Neural crest cell (in vitro differentiated cells): Measurements from ENCODE around the gene DBI. TPM values are rescaled to one million over a fixed set of nuclear protein-coding genes. Genes with fewer than 3 reads are reported as not detected.
A peak's percentile ranks its signal among the peaks of the same experiment; 100 is the strongest.

Experiments
- DNase-seq: peaks from one replicate; pipeline ENCODE4 v3.0.0; 2021; ENCODE audit warnings: low read depth, mixed read lengths, low spot score
- H3K27ac Mint-ChIP-seq: one replicate; pipeline ENCODE4 v1.8.0; 2021; ENCODE audit warnings: mild to moderate bottlenecking, mixed read lengths; ENCODE audit not compliant: unreplicated experiment
- H3K27me3 Mint-ChIP-seq: 2 replicates; pipeline ENCODE4 v1.8.0; 2021; ENCODE audit warnings: low read depth, mild to moderate bottlenecking, mixed read lengths
- H3K36me3 Mint-ChIP-seq: 2 replicates; pipeline ENCODE4 v1.8.0; 2021; ENCODE audit warnings: low read depth, mild to moderate bottlenecking, mixed read lengths
- H3K4me1 Mint-ChIP-seq: 2 replicates; pipeline ENCODE4 v1.8.0; 2021; ENCODE audit warnings: mixed read lengths
- H3K4me3 Mint-ChIP-seq: one replicate; pipeline ENCODE4 v1.8.0; 2021; ENCODE audit warnings: mild to moderate bottlenecking, mixed read lengths
- H3K9me3 Mint-ChIP-seq: 2 replicates; pipeline ENCODE4 v1.8.0; 2021; ENCODE audit warnings: mixed read lengths
- long read RNA-seq: library from polyadenylated mRNA; unstranded; transcript quantifications from one replicate; pipeline ENCODE4 v2.0.0, GENCODE V29; 2020
- total RNA-seq: library from RNA; stranded (reverse); gene quantifications from 2 replicates; pipeline ENCODE4 v1.2.1, GENCODE V29; 2021
- TF ChIP-seq, protein P1 (sequence below): fragments of 200-600 bp; sonication (generic); conservative IDR thresholded peaks from 2 replicates; pipeline ENCODE4 v1.5.0; 2021; ENCODE audit warnings: antibody characterized with exemption, mild to moderate bottlenecking

Gene DBI
- 222 and 236 TPM in 2 replicates for total RNA-seq
- long read RNA-seq, transcript DBI-202 (4 exons, 637 nt): major isoform, 98 of 104 reads
- long read RNA-seq, partial matches to known transcripts: 0 of 104 reads
- long read RNA-seq, other reads (novel, unspliced or antisense): 2 of 104 reads

DNA sequence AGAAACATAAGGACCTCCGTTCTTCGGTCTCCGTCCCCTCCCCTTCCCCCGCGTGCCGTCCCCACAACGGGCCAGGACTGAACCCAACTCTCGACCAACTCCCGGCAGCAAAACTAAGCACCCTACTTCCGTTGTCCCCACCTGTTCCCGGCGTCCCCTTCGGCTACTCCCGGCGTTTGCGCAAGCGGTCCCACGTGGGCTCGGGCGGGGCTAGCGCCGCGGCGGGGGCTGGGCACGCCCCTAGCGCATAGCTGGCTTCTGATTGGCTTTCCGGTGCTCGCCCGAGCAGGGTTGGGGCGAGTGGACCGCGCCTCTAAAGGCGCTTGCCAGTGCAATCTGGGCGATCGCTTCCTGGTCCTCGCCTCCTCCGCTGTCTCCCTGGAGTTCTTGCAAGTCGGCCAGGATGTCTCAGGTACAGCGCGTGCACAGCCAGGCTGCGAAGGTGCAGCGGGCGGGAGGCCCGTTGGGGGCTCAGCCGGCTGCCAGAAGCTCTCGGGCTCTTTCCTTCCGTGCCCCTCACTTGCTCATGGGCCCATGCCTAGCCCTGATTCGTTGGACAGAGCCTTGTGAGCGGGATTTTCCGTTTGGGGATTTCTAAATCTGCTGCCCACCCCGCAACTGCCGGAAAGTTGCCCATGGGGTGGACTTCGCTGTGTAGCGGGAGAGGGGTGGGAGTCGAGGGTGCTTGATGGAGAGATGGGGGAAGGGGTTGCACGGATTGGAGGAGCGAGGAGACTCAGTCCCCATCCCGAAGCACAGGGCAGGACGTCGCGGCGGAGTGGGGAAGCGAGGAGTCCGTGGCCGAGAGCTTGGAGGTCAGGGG is at the start of gene DBI, which contains the start of gene C2orf76:
TSS of gene DBI (plus strand) at position 329 of the 823 bp plus-strand sequence. CDS start at position 404, 75 bp downstream.
TSS of gene C2orf76 (minus strand) at position 186 of the 823 bp plus-strand sequence. CDS start 26,875 bp downstream, outside the sequence.
- H3K9me3 Mint-ChIP-seq: no peaks in the 10 kb centered on the region
- no peaks in the 10 kb centered on the region for H3K27me3 Mint-ChIP-seq
- peak; percentile 89 for DNase-seq
- peaks cover 63% of the 10 kb centered on the region for H3K4me1 Mint-ChIP-seq
- TF ChIP-seq, protein P1, sequence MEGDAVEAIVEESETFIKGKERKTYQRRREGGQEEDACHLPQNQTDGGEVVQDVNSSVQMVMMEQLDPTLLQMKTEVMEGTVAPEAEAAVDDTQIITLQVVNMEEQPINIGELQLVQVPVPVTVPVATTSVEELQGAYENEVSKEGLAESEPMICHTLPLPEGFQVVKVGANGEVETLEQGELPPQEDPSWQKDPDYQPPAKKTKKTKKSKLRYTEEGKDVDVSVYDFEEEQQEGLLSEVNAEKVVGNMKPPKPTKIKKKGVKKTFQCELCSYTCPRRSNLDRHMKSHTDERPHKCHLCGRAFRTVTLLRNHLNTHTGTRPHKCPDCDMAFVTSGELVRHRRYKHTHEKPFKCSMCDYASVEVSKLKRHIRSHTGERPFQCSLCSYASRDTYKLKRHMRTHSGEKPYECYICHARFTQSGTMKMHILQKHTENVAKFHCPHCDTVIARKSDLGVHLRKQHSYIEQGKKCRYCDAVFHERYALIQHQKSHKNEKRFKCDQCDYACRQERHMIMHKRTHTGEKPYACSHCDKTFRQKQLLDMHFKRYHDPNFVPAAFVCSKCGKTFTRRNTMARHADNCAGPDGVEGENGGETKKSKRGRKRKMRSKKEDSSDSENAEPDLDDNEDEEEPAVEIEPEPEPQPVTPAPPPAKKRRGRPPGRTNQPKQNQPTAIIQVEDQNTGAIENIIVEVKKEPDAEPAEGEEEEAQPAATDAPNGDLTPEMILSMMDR: no peak
- peaks cover 25% of the 10 kb centered on the region for H3K36me3 Mint-ChIP-seq
- peak within 1 kb of the TSS; percentile 95 for H3K27ac Mint-ChIP-seq
- H3K4me3 Mint-ChIP-seq: peak within 1 kb of the TSS; percentile 100

DNA sequence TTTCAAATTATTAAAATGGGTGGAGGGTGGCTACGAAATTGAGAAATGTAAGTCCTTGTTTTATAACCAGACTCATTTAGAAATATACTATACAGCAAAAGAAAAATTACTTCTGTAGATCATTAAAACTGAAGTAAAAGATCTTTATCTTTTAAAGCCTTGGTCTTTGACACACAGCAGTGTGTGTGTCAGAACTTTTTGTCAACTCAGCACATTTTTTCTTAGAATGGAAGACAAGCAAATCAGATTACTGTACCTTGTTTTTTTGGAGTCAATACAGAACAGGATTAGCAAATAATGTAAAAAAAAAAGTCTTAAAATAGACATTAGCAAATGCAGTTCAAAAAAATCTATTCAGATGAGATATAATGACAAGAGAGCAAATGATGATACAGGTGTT is 49.2 kb upstream of the DBI start:
- Mint-ChIP-seq H3K4me3 (no peak overlapping the region), H3K27ac (no peak overlapping the region), H3K27me3 (no peaks in the 10 kb centered on the region), H3K36me3 (peaks cover 6% of the 10 kb centered on the region), H3K4me1 (peaks cover 7% of the 10 kb centered on the region), H3K9me3 (peaks cover 6% of the 10 kb centered on the region)
- DNase-seq: no peak
- TF ChIP-seq, protein P1: no peak

DNA sequence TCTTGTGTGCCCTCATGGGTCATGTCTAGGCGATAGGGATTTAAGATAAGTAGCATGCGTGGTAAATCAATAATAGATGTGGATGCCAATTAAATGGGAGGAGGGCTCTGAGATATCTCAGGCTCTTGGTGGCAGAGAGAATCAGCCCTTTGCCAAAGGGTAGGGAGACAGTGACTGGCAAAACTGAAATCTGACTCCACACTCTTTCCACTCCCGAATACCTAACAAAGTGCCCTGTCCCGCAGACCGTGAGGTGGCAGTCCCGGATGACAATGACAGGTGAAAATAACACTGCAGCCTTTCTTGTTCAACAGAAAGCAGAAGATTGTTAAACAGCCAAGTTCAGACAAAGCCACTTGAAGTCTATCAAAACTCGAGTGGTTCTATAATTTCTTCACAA is 47.2 kb upstream of the DBI start:
- no peak for DNase-seq
- Mint-ChIP-seq H3K9me3 (peaks cover 3% of the 10 kb centered on the region), H3K27ac (no peak overlapping the region), H3K27me3 (no peaks in the 10 kb centered on the region), H3K4me3 (no peak overlapping the region), H3K36me3 (peaks cover 3% of the 10 kb centered on the region), H3K4me1 (peaks cover 7% of the 10 kb centered on the region)
- TF ChIP-seq, protein P1: no peak

DNA sequence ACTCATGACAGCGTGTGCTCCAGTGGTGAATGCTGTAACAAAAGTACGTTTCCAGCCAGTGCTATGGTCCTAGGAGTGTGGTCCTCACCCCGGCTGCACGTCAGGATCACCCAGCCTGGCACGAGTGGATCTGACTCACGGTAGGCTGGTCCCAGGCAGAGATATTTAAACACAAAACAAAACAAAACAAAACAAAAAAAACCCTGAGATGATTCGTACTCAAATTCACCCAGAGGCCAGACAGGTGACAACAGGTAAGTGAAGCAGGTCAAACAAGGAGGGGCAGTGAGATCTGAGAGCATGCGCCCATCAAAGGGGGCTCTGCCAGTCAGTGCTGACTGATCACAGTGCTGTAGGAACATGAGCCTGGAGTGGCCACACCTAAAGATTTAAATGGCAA is 43.3 kb upstream of the DBI start:
- H3K27me3 Mint-ChIP-seq: no peaks in the 10 kb centered on the region
- TF ChIP-seq, protein P1: no peak
- H3K4me1 Mint-ChIP-seq: no peaks in the 10 kb centered on the region
- no peaks in the 10 kb centered on the region for H3K9me3 Mint-ChIP-seq
- DNase-seq: no peak
- H3K4me3 Mint-ChIP-seq: no peak overlapping the region
- H3K27ac Mint-ChIP-seq: no peak overlapping the region
- no peaks in the 10 kb centered on the region for H3K36me3 Mint-ChIP-seq

DNA sequence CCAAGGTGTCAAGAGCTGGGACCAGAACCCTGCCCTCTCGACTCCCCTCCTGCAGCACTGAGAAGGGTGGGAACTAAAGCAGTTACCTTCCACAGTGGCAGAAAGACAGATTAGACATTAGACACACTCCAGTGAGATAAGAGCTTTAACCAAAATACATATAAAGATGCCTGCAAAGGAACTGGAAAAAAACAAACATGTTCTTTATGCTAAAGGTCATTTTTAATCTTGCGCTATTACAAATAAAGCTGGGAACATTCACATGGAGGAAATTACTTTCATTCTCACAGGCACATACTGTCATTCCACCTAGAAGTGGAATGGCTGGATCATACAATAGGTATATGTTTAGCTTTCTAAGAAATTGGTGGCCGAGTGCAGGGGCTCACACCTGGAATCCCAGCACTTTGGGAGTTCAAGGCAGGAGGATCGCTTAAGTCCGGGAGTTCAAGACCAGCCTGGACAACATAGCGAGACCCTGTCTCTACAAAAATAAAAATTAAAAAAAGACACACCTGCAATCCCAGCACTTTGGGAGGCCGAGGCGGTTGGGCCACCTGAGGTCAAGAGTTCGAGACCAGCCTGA is 42.0 kb upstream of the DBI start:
- Mint-ChIP-seq H3K27me3 (no peaks in the 10 kb centered on the region), H3K27ac (no peak overlapping the region), H3K36me3 (no peaks in the 10 kb centered on the region), H3K4me3 (no peak overlapping the region), H3K9me3 (no peaks in the 10 kb centered on the region), H3K4me1 (no peaks in the 10 kb centered on the region)
- TF ChIP-seq, protein P1: no peak
- DNase-seq: no peak
